Skin of body (tissue), 2 donors: Measurements from ENCODE around the gene KAT2B. TPM values are rescaled to one million over a fixed set of nuclear protein-coding genes. Genes with fewer than 3 reads are reported as not detected.
"Not testable (repeated sequence)": the region's sequence is repeated elsewhere in the genome, so short reads cannot be mapped to it uniquely, and the experiment has no call there.

Source experiments
- DNase-seq: peaks from one replicate; lab custom pipeline; 2025; lab: John Stamatoyannopoulos, UW
- total RNA-seq: library from RNA; depleted of rRNA; stranded (reverse); fragments of >200 nt; gene quantifications from one replicate; pipeline ENCODE4 v1.2.3, GENCODE V29; 2014

KAT2B gene
- total RNA-seq, 1 donor from 2014 or later, result 24.7 TPM

DNA sequence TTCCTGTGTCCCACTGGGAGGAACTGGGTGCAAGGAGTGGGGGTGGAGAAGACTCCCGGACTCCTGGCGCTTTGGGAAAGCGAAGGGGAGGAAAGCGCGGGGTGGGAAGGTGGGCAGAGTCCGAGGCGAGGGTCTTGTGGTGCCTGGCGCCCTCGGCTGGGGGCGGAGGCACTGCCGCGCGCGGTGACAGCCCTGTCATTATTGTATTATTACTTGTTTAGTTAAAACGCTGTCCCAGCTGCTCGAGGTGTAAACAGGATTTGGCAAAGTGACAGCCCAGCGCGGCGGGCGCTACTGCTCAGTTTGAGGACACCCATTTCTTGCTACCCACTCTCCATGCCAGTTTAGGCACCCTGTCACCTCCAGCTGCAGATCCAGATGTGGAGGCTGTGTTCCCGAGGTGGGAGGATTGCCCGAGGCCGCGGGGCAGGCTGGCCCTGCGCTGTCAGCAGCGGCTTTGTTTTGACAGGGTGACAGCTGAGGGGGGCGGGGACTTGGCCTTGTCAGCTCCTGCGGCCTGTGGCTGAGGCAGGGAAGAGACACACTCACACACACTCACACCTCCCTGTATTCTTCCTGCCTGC, 1.0 kb downstream of the KAT2B start:
- DNase-seq, result peak; percentile 72

DNA sequence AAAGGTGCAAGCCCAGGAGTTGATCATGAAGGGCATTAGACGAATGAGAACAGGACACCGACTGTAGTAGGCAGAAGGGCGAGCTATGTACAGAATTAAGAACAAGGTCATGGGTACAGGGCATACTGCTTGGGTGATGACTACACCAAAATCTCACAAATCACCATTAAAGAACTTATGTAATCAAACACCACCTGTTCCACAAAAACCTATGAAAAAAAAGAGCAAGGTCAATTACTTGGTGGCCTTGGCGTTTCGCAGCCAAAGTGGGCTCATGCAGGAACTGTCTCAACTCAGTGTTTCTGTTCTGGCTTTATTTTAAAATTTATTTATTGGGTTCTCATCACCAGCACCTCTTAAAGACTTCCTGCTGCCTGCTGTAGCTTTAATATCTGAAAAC, 2.1 kb downstream of the KAT2B start:
- DNase-seq, result no peak

DNA sequence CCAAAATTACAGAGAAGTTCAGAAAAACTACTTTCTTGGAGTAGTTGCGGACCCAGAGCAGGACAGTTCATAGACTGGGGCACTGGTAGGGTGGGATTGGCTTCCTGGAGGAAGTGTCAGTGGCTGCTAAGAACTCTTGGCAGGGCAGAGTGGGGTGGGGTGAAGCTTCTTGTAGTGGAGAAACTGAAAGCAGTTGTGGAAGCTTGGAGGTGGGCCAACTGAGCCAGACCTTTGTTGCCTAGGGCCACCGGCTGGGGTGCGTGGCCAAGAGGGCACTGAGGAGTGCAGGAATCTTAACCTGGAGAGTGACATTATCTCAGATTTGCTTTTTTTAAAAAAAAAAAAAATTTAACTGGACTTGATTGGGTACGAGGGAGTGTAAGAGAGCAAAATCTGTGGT, 3.1 kb downstream of the KAT2B start:
- DNase-seq, result no peak

DNA sequence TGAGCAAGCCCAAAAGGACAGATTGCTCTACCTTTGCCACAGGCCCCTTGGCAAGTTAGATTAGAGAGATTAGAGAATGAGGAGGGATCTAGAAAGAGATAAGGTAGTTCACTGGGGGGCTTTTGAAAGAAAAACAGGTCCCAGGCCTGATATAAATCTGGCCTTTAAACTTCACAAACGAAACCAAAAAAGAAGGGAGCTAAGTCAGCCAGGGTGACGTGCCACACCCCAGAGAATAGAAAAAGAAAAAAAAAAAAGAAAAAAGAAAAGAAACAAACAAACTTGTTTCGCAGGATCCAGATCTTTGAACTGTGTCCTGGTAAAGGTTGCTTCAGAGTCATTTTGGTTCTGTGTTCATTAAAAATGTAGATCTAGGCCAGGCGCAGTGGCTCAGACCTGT, 3.6 kb downstream of the KAT2B start:
- no peak for DNase-seq

DNA sequence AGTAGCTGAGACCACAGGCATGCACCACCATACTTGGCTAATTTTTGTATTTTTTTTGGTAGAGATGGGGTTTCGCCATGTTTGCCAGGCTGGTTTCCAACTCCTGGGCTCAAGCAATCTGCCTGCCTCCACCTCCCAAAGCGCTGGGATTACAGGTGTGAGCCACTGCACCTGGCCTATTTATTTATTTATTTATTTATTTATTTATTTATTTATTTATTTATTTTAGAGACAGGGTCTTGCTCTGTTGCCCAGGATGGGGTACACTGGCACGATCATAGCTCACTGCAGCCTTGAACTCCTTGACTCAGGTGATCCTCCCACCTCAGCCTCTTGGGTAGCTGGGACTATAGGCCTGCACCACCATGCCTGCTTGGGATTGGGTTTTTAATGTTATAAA, 4.9 kb downstream of the KAT2B start:
- DNase-seq, result not testable (repeated sequence)

DNA sequence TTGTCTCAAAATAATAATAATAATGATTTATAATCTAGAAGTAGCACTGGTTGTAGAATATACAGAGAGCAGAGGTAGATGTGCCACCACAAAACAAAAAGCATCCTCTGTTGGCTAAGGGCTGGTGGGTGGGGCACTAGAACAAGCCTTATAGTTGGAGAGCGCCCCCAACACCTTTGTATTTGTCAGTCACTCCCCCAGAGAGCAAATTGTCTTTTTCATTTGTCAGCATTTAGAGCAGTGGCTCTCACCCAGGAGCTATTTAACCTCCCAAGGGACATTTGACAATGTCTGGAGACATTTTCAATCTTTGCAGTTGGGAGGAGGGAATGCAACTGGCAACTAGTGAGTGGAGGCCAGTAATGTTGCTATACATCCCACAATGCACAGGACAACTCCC, 6.3 kb downstream of the KAT2B start:
- no peak for DNase-seq

DNA sequence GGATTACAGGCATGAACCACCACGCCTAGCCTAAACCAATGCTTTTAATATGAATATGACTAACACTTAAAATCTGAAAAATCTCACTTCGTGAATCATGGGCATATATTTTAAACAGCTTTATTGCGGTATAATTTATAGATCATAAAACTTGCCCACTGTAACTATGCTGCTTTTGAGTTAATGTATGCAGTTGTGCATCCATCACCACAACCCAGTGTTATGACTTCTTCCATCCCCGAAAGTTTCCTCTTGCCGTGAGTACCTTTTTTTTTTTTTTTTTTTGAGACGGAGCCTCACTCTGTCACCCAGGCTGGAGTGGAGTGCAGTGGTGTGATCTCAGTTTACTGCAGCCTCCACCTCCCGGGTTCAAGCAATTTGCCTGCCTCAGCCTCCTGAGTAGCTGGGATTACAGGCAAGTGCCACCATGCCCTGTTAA, 7.1 kb downstream of the KAT2B start:
- DNase-seq, result no peak

DNA sequence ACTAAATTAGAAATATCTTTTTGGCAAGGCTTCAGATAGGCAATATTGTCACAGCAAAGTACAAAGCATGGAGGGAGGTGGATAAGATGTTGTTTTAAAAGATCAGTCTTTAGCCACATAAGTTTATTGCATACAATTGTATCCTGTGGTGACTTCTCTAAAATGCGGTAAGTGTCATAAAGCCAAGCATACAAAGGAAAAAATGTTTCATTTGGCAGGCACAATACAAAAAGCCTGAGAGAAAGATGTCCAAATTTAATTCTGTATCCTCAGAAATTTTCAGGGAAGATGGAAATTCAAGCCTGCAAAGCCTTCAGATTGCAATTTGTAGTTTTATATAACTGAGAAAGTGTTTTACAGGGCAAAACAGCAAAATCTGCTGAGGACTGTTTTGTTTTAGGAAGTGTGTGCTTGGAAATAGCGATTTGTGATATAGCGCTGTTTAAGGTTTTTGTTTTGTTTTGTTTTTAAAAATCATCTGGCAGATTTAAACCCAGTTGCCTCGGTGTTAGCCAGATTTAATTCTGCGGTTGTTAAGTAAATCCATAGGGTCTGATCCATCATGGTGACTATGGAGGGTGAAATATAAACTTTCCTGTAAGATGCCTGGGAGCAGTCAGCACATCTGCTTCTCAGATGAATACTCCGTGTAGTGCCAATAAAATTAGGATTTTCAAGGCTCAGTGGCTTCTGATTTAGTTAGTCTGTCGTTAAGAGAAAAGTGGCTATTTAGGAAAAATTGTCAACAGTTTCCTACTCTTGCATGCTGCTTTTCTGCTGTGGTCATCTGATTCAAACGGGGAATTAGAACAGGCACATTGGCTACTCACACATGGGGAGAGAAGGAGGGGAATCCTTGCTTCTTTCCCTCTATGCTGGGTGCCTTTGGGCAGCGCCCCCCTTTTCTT, 8.0 kb downstream of the KAT2B start:
- peak; percentile 67 for DNase-seq

DNA sequence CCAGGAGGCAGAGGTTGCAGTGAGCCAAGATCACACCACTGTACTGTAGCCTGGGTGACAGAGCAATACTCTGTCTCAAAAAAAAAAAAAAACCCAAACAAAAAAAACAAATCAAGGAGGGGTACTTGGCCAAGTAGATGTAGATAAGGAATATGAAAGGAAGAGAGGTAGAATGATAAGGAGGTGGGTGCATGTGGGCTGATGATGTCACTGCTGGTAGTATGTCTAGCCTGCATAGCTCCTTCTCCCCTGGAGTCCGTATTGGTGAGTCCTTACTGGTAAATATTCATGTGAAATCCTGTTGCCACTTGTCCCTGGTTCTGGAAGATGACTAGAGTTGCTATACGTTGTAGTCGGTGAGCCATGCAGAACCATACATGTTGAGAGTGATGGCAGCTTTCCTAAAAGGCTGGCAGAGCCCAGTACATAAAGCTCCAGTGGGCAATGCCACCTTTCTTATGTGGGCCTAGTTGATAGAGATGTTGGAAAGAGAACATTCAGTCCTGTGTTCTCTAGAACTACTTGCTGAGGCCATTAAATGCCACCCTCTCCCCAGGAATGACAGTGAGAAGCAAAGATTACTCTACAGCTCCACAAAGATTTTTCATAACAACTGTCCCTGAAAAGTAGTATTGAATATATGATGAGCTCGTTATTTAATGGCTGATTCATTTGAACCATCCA, 11.0 kb downstream of the KAT2B start:
- no peak for DNase-seq

DNA sequence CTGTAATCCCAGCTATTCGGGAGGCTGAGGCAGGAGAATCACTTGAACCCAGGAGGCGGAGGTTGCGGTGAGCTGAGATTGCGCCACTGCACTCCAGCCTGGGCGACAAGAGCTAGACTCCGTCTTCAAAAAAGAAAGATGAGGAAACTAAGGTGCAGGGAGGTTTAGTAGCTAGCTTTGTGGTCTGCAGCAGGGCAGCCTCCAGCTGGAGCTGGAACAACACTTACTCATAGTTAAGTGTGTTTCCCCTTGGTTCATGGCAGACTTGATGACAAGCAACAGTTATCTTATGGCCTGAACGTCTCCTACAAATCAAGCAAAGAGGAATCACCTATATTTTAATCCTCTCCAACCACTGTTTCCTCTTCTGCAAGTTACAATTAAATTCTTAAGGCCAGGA, 12.6 kb downstream of the KAT2B start:
- DNase-seq, result no peak

DNA sequence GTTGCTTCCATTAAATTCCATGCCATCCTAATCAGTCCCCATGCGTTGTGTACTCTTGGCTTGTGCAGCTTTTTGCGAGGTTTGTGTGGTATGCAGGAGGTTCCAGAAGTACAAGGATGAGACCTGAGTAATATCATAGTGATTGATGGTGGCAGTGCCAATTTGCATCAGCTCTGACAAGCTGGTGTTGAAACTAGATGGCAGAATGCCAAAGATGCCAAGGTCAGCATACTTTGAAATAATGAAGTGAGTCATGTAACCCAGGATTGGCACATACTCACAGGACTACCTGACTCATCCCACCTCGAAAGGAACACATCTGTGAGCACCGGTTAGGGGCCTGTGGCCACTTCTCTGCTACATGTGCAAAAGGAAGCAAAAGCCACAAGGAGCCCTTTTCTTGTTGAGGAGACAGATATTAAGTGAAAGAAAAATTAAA, 14.3 kb downstream of the KAT2B start:
- DNase-seq, result no peak

DNA sequence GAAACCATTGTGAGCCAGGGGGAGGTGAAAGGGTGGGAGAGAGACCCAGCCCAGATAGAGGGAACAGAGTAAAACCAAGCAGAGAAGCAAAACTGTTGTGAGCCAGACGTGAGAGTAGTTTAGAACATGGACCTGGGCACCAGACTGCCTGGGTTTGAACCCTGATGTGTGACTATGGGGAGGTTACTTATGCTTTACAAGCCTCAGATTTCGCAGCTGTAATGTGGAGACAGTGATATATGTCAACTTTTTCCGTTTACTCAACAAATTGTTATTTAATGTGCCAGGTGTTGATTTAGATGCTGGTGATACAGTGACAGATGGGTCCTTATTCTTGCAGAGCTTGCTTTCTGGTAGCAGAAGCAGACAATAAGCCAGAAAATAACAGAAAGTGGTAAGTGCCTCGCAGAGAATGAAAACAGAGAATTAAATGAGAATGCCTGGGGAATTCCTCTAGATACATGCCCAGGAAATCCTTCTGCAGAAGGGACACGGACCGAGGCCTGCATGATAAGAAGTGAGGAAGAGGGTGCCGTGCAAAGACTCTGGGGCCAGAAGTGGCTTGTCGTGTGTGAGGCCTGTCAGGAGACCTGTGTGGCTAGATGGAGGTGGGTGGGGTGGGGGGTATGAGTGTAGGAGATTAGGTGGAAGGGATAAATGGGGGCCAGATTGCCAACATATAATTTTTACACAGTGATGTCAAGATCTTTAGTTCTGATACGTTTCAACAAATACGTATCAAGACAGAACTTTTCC, 15.0 kb downstream of the KAT2B start:
- no peak for DNase-seq

DNA sequence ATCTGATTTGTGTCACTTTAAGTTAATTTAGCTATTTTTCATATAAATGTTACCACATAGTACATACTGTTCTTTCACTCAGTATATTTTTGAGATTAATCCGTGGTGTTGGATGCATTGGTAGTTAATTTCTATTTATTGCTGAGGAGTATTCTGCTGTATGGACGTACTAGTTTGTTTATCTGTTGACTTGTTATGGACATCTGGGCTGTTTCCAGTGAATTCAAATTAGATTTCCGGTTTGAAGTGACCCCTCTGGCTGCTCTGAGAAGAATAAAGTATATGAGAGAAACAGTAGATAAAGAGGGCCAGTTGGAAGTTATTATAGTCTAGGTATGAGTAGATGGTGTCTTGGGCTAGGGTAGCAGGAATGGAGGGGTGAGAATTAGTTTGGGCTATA, 15.6 kb downstream of the KAT2B start:
- DNase-seq, result no peak

DNA sequence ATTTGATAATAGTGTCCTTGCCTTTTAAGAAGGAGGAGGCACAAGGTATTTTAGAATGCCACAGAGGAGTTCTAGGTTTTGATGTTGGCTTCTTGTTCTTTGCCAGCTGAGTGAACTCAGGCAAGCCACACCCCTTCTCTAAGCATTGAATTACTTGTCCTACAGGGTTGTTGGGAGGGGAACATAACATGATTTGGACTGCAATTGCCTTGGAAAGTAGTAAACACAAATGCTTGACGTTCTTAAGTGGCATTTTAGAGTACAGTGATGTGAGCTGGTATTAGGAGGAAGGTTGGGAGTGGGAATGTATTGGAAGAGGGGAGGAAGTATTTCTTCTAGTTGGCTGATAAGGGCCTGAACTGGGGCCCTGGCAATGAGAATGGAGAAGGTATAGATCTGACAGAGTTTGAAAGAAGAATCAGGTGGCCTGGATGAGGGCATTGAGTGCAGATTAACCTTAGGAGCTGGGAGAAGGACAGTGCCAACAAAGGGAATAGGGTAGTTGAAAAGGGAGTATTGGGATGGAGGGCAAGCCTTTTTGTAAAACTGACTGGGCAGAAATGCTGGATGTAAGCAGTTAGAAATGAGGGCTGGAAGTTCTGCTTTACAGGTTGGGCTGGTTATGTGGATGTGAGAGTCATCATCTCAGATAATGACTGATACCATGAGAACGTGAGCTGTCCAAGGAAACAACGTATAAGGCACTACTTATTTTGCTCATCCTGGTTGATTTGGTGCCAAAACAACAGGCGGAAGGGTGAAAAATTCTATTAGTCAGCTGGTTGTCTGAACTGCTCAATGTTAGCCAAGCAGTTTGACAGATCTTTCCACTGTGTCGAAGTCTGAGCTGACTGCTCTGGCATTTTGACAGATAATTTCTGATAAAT, 16.7 kb downstream of the KAT2B start:
- peak; percentile 20 for DNase-seq

DNA sequence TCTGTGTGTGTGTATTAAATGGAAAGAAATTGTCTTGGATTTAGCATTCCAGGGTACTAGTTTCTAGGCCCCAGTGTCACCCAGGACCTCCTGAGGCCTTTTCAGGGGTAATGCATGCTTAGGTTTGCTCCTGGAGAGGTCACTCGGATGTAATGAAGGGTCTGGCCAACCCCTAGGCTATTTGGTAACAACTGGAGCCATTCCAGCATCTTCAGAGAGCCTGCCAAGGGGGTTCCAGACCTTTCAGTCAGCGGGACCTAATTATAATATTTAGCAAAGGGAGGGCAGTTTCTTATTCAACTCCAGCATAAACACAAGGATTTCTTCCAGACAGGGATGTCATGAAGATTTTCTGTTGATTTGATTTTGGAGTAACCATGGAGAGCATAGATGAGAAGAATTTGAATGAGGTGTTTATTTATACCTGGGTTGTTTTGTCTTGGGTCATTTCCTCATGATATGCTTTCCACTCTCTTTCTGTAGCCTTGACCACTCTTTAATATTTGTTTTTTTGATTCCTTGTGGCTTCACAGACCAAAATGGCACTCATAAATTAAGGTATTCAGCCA, 17.4 kb downstream of the KAT2B start:
- DNase-seq, result no peak

DNA sequence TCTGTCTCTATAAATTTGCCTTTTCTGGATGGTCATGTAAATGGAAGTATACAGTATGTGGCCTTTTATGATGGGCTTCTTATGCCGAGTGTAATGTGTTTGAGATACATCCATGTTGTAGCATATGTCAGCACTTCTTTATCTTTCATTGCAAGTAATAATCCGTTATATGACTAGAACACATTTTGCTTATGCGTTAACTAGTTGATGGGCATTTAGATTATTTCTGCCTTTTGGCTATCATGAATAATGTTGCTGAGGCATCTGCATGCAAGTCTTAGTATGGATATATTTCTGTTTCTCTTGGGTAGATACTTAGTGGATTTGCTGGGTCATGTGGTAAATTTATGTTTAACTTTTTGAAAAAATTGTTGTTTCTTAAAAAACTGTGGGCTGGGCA, 19.7 kb downstream of the KAT2B start:
- DNase-seq, result no peak

DNA sequence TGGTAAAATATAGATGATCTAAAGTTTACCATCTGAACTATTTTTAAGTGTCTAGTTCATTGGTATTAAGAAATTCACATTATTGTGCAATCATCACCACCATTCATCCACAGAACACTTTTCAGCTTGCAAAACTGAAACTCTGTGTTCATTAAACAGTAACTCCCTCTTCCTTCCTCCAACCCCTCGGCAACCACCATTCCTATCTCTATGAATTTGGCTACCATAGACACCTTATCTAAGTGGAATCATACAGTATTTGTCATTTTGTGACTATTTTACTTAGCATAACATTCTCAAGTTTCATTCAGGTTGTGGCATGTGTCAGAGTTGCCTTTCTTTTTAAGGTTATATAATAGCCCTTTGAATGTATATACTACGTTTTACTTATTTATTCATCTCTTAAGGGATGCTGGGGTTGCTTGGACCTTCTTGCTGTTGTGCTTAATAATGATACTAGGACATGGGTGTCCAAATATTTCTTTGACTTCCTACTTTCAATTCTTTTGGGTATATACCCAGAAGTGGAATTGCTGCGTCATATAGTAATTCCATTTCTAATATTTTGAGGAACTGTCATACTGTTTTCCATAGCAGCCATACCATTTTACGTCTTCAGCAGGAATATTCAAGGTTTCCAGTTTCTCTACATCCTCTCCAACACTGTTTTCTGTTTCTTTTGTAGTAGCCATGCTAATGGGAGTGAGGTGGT, 20.9 kb downstream of the KAT2B start:
- DNase-seq, result no peak

DNA sequence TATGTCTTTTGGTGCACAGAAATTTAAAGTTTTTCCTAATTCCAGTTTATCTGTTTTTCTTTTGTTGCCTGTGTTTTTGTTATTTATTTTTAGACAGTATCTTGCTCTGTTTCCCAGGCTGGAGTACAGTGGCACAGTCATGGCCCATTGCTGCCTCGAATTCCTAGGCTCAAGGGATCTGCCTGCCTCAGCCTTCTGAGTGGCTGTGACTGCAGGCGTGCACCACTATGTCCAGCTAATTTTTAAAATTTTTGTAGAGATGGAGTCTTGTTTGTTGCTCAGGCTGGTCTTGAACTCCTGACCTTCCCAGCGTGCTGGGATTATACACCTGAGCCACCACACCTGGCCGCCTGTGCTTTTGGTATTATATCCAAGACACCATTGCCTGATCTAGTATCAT, 22.8 kb downstream of the KAT2B start:
- DNase-seq, result no peak

DNA sequence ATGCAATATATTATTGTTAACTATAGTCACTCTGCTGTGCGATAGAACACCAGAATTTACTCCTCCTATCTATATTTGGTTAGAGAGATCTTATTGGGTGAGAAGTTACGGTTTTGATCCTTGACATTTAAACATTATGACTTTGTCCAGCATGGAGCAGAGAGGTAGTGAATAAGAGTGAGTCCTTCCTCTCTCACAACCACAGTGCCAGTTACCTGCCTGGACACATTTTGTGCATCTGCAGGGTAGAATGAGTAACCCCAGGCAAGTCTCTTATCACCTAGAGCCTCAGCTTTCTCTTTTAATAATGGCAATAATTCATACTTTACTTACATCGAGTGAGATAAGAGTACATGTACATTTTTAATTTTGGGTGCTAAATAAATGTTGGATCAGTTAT, 24.1 kb downstream of the KAT2B start:
- no peak for DNase-seq
